ENCODE results near the gene AUTS2.

- no peak for TF ChIP-seq CTCF (IDR thresholded peaks at IDR 0.05)
- TF ChIP-seq EP300 (IDR thresholded peaks at IDR 0.05), result no peak
- TF ChIP-seq POLR2A (IDR thresholded peaks at IDR 0.05), result no peak
Observed at GRCh38 chr7:70743531-70744325, 1145.5 kb downstream of the AUTS2 start.
